IMR-90 (cell line): ENCODE results near the gene ECSCR. TPM values are rescaled to one million over a fixed set of nuclear protein-coding genes. Genes with fewer than 3 reads are reported as not detected.

Experiments used
- ATAC-seq: fragments of 200-7000 bp; cut with Tn5 transposase; 2 replicates; pipeline ENCODE4 v1.9.1; 2020; ENCODE audit warnings: low read depth, mild to moderate bottlenecking, moderate library complexity
- BruUV-seq: library from RNA; stranded (reverse); fragments of 400-500 nt; replicated peaks from 2 replicates; lab custom pipeline; 2021; lab: Mats Ljungman, UMichigan
- CTCF ChIA-PET: fragments of 300-600 bp; formaldehyde crosslinking; extraction: SDS; loops from one replicate; lab custom pipeline; 2021; ENCODE audit warnings: antibody characterized with exemption; lab: Yijun Ruan, JAX
- POLR2A ChIA-PET: fragments of 300-600 bp; sonication (Branson Sonifier 250); formaldehyde crosslinking; loops from one replicate; lab custom pipeline; 2022; ENCODE audit warnings: antibody characterized with exemption; ENCODE audit not compliant: unreplicated experiment; lab: Charles Lee
- DNase-seq: peaks from one replicate; pipeline ENCODE4 v3.0.0; 2013
- H2AFZ ChIP-seq: replicated peaks from 2 replicates; pipeline ENCODE3; 2013; ENCODE audit warnings: low read length, mild to moderate bottlenecking; ENCODE audit not compliant: poor library complexity
- H2AK5ac ChIP-seq: 2 replicates; pipeline ENCODE4 v1.6.1; 2013; ENCODE audit warnings: low read depth, low read length, inconsistent platforms
- H2AK9ac ChIP-seq: replicated peaks from 2 replicates; pipeline ENCODE3; 2013; ENCODE audit warnings: mild to moderate bottlenecking, low read depth, low read length, moderate library complexity; ENCODE audit not compliant: poor library complexity
- H2BK120ac ChIP-seq: 2 replicates; pipeline ENCODE4 v1.6.1; 2013; ENCODE audit warnings: low read depth, low read length, inconsistent platforms
- H2BK15ac ChIP-seq: 3 replicates; pipeline ENCODE4 v1.6.1; 2013; ENCODE audit warnings: low read depth, low read length, inconsistent platforms
- H2BK20ac ChIP-seq: 2 replicates; pipeline ENCODE4 v1.6.1; 2013; ENCODE audit warnings: low read depth, mild to moderate bottlenecking, inconsistent platforms, low read length, moderate library complexity
- H2BK5ac ChIP-seq: 2 replicates; pipeline ENCODE4 v1.6.1; 2013; ENCODE audit warnings: mild to moderate bottlenecking, low read depth, low read length, inconsistent platforms; ENCODE audit not compliant: poor library complexity, severe bottlenecking
- H3K14ac ChIP-seq: replicated peaks from 2 replicates; pipeline ENCODE4 v1.6.1; 2013; ENCODE audit warnings: low read depth, low read length, inconsistent platforms
- H3K18ac ChIP-seq: 2 replicates; pipeline ENCODE4 v1.6.1; 2013; ENCODE audit warnings: low read depth, low read length, control low read depth
- H3K23ac ChIP-seq: 2 replicates; pipeline ENCODE4 v1.6.1; 2013; ENCODE audit warnings: low read depth, low read length, inconsistent platforms
- H3K27ac ChIP-seq: 2 replicates; pipeline ENCODE4 v1.5.1; 2013; ENCODE audit warnings: mild to moderate bottlenecking, control low read depth, low read length; ENCODE audit not compliant: insufficient read depth
- H3K27me3 ChIP-seq: 2 replicates; pipeline ENCODE4 v1.6.1; 2013; ENCODE audit warnings: low read length; ENCODE audit not compliant: control insufficient read depth, insufficient read depth
- H3K36me3 ChIP-seq: 2 replicates; pipeline ENCODE4 v1.6.1; 2013; ENCODE audit warnings: low read length, mixed read lengths; ENCODE audit not compliant: control insufficient read depth, insufficient read depth
- H3K4ac ChIP-seq: 2 replicates; pipeline ENCODE4 v1.6.1; 2013; ENCODE audit warnings: low read depth, low read length, inconsistent platforms
- H3K4me1 ChIP-seq: 2 replicates; pipeline ENCODE4 v1.6.1; 2013; ENCODE audit warnings: low read length, mixed read lengths; ENCODE audit not compliant: control insufficient read depth, insufficient read depth
- H3K4me2 ChIP-seq: 2 replicates; pipeline ENCODE4 v1.6.1; 2013; ENCODE audit warnings: low read depth, mild to moderate bottlenecking, control low read depth, low read length, moderate library complexity
- H3K4me3 ChIP-seq: 2 replicates; pipeline ENCODE4 v1.5.1; 2013; ENCODE audit warnings: low read depth, mild to moderate bottlenecking, control low read depth, low read length, moderate library complexity; ENCODE audit not compliant: insufficient read depth
- H3K56ac ChIP-seq: 2 replicates; pipeline ENCODE4 v1.6.1; 2013; ENCODE audit warnings: low read length, inconsistent platforms; ENCODE audit not compliant: insufficient read depth; ENCODE audit errors: extremely low read depth
- H3K79me1 ChIP-seq, 2 experiments: 2 replicates each; pipeline ENCODE4 v1.6.1; 2013; ENCODE audit warnings: low read length in 2 of 2, inconsistent platforms in 1 of 2, low read depth in 1 of 2
- H3K9ac ChIP-seq: 2 replicates; pipeline ENCODE4 v1.6.1; 2013; ENCODE audit warnings: low read depth, low read length, control low read depth
- H3K9me1 ChIP-seq: 2 replicates; pipeline ENCODE4 v1.6.1; 2013; ENCODE audit warnings: low read length, inconsistent platforms; ENCODE audit not compliant: insufficient read depth
- H3K9me3 ChIP-seq: 2 replicates; pipeline ENCODE4 v1.6.1; 2013; ENCODE audit warnings: low read length; ENCODE audit not compliant: control insufficient read depth, insufficient read depth
- H4K20me1 ChIP-seq: 2 replicates; pipeline ENCODE4 v1.6.1; 2013; ENCODE audit warnings: low read length, inconsistent platforms; ENCODE audit not compliant: insufficient read depth
- H4K5ac ChIP-seq: 2 replicates; pipeline ENCODE4 v1.6.1; 2013; ENCODE audit warnings: mild to moderate bottlenecking, low read depth, low read length, control low read depth
- H4K8ac ChIP-seq, 2 experiments: 2 replicates each; pipeline ENCODE4 v1.6.1; 2013; ENCODE audit warnings: low read depth in 2 of 2, low read length in 2 of 2, control low read depth in 1 of 2, inconsistent platforms in 1 of 2
- H4K91ac ChIP-seq: 2 replicates; pipeline ENCODE4 v1.6.1; 2013; ENCODE audit warnings: low read depth, low read length, inconsistent platforms; ENCODE audit not compliant: insufficient read depth
- BHLHE40 ChIP-seq: fragments of 150-350 bp; IDR thresholded peaks from 2 replicates; pipeline ENCODE4 v1.6.1; 2016; ENCODE audit warnings: mild to moderate bottlenecking, low read depth, low read length
- CEBPB ChIP-seq: IDR thresholded peaks from 2 replicates; pipeline ENCODE4 v1.6.1; 2012; ENCODE audit warnings: low read depth, low read length, improper control_type of control experiment
- CHD1 ChIP-seq: IDR thresholded peaks from 2 replicates; pipeline ENCODE4 v1.6.1; 2012; ENCODE audit warnings: low read depth, low read length, improper control_type of control experiment
- FOS ChIP-seq: fragments of 150-350 bp; IDR thresholded peaks from 2 replicates; pipeline ENCODE4 v1.6.1; 2016; ENCODE audit warnings: low read depth, low read length
- MAFK ChIP-seq: IDR thresholded peaks from 2 replicates; pipeline ENCODE4 v1.6.1; 2012; ENCODE audit warnings: low read depth, low read length, improper control_type of control experiment
- MAZ ChIP-seq: IDR thresholded peaks from 2 replicates; pipeline ENCODE4 v1.6.1; 2012; ENCODE audit warnings: low read depth, mild to moderate bottlenecking, low read length, improper control_type of control experiment, moderate library complexity, borderline replicate concordance
- MXI1 ChIP-seq: IDR thresholded peaks from 2 replicates; pipeline ENCODE4 v1.6.1; 2012; ENCODE audit warnings: low read depth, mild to moderate bottlenecking, low read length, moderate library complexity, borderline replicate concordance
- NFE2L2 ChIP-seq: fragments of 150-350 bp; IDR thresholded peaks from 2 replicates; pipeline ENCODE4 v1.6.1; 2016; ENCODE audit warnings: low read depth, mild to moderate bottlenecking, low read length
- POLR2A ChIP-seq: IDR thresholded peaks from 2 replicates; pipeline ENCODE4 v1.6.1; 2012; ENCODE audit warnings: mild to moderate bottlenecking, low read depth, low read length
- RAD21 ChIP-seq: IDR thresholded peaks from 2 replicates; pipeline ENCODE4 v1.6.1; 2012; ENCODE audit warnings: low read length, improper control_type of control experiment
- RCOR1 ChIP-seq: IDR thresholded peaks from 2 replicates; pipeline ENCODE4 v1.6.1; 2012; ENCODE audit warnings: mild to moderate bottlenecking, low read length, improper control_type of control experiment; ENCODE audit not compliant: insufficient replicate concordance
- RFX5 ChIP-seq: IDR thresholded peaks from 2 replicates; pipeline ENCODE4 v1.8.0; 2012; ENCODE audit warnings: low read depth, mild to moderate bottlenecking, low read length, moderate library complexity
- SMC3 ChIP-seq: fragments of 150-350 bp; IDR thresholded peaks from 2 replicates; pipeline ENCODE4 v1.6.1; 2016; ENCODE audit warnings: low read depth, mild to moderate bottlenecking, antibody characterized with exemption, low read length, moderate library complexity
- WGBS, 2 experiments: methylation state at CpG; one replicate each; pipeline versions ENCODE4 v1.1.5 to v1.1.7; 2013; ENCODE audit warnings: missing lambda C conversion rate in 2 of 2; ENCODE audit not compliant: insufficient read length in 1 of 2; ENCODE audit errors: extremely low coverage in 2 of 2; 5-methylcytosine and 5-hydroxymethylcytosine counted together
- dilution Hi-C: fragments of 300-500 bp; cut with HindIII; formaldehyde crosslinking; loops from one replicate; pipeline ENCODE4 v1.14.3; 2018; ENCODE audit warnings: low sequenced_read_pairs; ENCODE audit not compliant: unreplicated experiment
- in situ Hi-C: fragments of 300-500 bp; cut with MboI; formaldehyde crosslinking; loops from 3 replicates; pipeline ENCODE4 v1.14.3; 2019; ENCODE audit warnings: low sequenced_read_pairs, inconsistent platforms, mixed read lengths
- intact Hi-C: fragments of 100-400 bp; cut with micrococcal nuclease; formaldehyde crosslinking; loops from 2 replicates; pipeline ENCODE4 v1.10.0; 2022
- polyA plus RNA-seq, 3 experiments: library from polyadenylated mRNA; depleted of rRNA; stranded (reverse); fragments of >200 nt; gene quantifications; 2 replicates each; pipeline ENCODE4 v1.2.3, GENCODE V29; 2012; ENCODE audit warnings: low replicate concordance in 1 of 3
- total RNA-seq: library from RNA; depleted of rRNA; stranded (reverse); fragments of >200 nt; gene quantifications from 2 replicates; pipeline ENCODE4 v1.2.3, GENCODE V29; 2012
- TF ChIP-seq, protein P1 (sequence below): fragments of 150-350 bp; IDR thresholded peaks from 2 replicates; pipeline ENCODE4 v1.6.1; 2017; ENCODE audit warnings: mild to moderate bottlenecking, antibody characterized with exemption, low read length, low read depth
- TF ChIP-seq, protein P2 (sequence below): conservative IDR thresholded peaks from 2 replicates; pipeline ENCODE4 v1.5.1; 2012; ENCODE audit warnings: mild to moderate bottlenecking, low read depth, low read length, improper control_type of control experiment
- TF ChIP-seq, protein P3 (sequence below): fragments of 150-350 bp; IDR thresholded peaks from 2 replicates; pipeline ENCODE4 v1.6.1; 2016; ENCODE audit warnings: low read depth, mild to moderate bottlenecking, low read length, moderate library complexity, borderline replicate concordance

Gene ECSCR
- total and polyA plus RNA-seq, 2 of the 4 experiments (the other 2 are of a cell fraction): 3.6 to 3.9 TPM

DNA sequence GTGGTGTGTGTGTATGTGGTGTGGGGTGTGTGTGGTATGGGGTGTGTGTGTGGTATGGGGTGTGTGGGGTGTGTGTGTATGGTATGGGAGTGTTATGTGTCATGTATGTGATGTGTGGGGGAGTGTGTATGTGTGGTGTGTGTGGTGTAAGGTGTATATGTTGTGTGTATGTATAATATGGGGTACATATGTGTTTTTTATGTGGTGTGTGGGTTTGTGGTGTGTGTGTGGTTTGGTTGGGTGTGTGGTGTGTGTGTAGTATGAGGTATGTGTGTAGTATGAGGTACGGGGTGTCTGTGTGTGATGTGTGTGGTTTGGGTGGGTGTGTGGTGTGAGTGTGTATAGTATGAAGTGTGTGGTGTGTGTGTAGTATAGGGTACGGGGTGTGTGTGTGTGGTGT, 11.4 kb downstream of the ECSCR start:
- Histone ChIP-seq H4K91ac (no peak overlapping the region), H4K5ac (no peak overlapping the region), H3K27me3 (no peaks in the 10 kb centered on the region), H2BK120ac (no peak overlapping the region), H2AK9ac (peak overlapping the region; percentile 24), H3K4me3 (no peak overlapping the region), H4K8ac (no peak overlapping the region), H3K9me1 (peaks cover 24% of the 10 kb centered on the region), H3K4me1 (peaks cover 2% of the 10 kb centered on the region; the same call in 1 of the 2 replicates), H3K4ac (peak overlapping the region; percentile 3; the same call in 1 of the 2 replicates), H3K14ac (no peak overlapping the region; the same call in 1 of the 2 replicates), H3K18ac (no peak overlapping the region), H3K4me2 (no peak overlapping the region), H3K23ac (no peak overlapping the region), H3K9ac (no peak overlapping the region), H3K79me1 (no peaks in the 10 kb centered on the region), H4K20me1 (no peaks in the 10 kb centered on the region), H3K56ac (no peak overlapping the region), H2BK15ac (peak overlapping the region; percentile 51; the same call in 2 of the 3 replicates), H2BK5ac (peak overlapping the region; percentile 93), H3K9me3 (no peaks in the 10 kb centered on the region), H3K27ac (no peak overlapping the region), H3K36me3 (no peaks in the 10 kb centered on the region), H2AK5ac (peak overlapping the region; percentile 78; the same call in 1 of the 2 replicates), H2AFZ (no peak overlapping the region), H2BK20ac (no peak overlapping the region)
- ChIA-PET CTCF (no interaction called here), POLR2A (no interaction called here)
- WGBS, 2 experiments: 83% methylated on average over 2 of the region's 2 CpGs; no CpG with 5 or more reads in 1 of the 2 experiments
- no TSS peak for BruUV-seq
- in situ Hi-C loops (no loop called here), intact Hi-C loops (no loop called here), dilution Hi-C loops (no loop called here)
- no peak for TF ChIP-seq CEBPB
- no peak for TF ChIP-seq MAFK
- TF ChIP-seq, protein P1, sequence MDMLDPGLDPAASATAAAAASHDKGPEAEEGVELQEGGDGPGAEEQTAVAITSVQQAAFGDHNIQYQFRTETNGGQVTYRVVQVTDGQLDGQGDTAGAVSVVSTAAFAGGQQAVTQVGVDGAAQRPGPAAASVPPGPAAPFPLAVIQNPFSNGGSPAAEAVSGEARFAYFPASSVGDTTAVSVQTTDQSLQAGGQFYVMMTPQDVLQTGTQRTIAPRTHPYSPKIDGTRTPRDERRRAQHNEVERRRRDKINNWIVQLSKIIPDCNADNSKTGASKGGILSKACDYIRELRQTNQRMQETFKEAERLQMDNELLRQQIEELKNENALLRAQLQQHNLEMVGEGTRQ: no peak
- no peak for TF ChIP-seq RCOR1
- TF ChIP-seq SMC3: no peak
- TF ChIP-seq, protein P2, sequence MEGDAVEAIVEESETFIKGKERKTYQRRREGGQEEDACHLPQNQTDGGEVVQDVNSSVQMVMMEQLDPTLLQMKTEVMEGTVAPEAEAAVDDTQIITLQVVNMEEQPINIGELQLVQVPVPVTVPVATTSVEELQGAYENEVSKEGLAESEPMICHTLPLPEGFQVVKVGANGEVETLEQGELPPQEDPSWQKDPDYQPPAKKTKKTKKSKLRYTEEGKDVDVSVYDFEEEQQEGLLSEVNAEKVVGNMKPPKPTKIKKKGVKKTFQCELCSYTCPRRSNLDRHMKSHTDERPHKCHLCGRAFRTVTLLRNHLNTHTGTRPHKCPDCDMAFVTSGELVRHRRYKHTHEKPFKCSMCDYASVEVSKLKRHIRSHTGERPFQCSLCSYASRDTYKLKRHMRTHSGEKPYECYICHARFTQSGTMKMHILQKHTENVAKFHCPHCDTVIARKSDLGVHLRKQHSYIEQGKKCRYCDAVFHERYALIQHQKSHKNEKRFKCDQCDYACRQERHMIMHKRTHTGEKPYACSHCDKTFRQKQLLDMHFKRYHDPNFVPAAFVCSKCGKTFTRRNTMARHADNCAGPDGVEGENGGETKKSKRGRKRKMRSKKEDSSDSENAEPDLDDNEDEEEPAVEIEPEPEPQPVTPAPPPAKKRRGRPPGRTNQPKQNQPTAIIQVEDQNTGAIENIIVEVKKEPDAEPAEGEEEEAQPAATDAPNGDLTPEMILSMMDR: no peak
- TF ChIP-seq, protein P3, sequence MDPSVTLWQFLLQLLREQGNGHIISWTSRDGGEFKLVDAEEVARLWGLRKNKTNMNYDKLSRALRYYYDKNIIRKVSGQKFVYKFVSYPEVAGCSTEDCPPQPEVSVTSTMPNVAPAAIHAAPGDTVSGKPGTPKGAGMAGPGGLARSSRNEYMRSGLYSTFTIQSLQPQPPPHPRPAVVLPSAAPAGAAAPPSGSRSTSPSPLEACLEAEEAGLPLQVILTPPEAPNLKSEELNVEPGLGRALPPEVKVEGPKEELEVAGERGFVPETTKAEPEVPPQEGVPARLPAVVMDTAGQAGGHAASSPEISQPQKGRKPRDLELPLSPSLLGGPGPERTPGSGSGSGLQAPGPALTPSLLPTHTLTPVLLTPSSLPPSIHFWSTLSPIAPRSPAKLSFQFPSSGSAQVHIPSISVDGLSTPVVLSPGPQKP: no peak
- no peak for TF ChIP-seq RAD21
- TF ChIP-seq MAZ: no peak
- no peak for TF ChIP-seq RFX5
- TF ChIP-seq CHD1: no peak
- TF ChIP-seq MXI1: no peak
- TF ChIP-seq POLR2A: no peak
- no peak for TF ChIP-seq BHLHE40
- no peak for TF ChIP-seq FOS
- TF ChIP-seq NFE2L2: no peak
- ATAC-seq: no peak
- DNase-seq: no peak
